GM12878 (cell line): ENCODE measurements around the gene IRGC.

Source experiments
- CBX5 ChIP-seq: sonication (generic); IDR thresholded peaks from 2 replicates; pipeline ENCODE4 v1.6.1; 2016; ENCODE audit warnings: low read depth, moderate library complexity, mild to moderate bottlenecking, inconsistent platforms
- GABPA ChIP-seq: IDR thresholded peaks from 2 replicates; pipeline ENCODE4 v1.6.1; 2014; ENCODE audit warnings: antibody characterized with exemption, low read depth, mild to moderate bottlenecking, inconsistent platforms
- TCF12 ChIP-seq: IDR thresholded peaks from 2 replicates; pipeline ENCODE4 v1.6.1; 2011; ENCODE audit warnings: low read depth, mild to moderate bottlenecking, low read length

DNA sequence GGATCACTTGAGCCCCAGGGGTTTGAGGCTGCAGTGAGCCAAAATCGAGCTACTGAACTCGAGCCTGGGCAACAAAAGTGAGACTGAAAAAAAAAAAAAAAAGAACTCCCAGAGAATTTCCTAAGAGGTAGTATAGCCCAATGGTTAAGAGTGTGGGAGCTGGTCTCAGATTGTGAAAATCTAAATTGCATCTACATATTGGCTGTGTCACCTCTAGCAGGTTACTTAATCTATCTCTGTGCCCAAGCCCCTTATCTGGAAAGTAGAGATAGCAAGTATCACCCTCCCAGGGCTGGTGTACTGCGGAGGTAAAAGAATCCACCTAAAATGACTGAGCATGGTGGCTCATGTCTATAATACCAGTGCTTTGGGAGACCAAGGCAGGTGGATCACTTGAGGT lies 42.2 kb upstream of the IRGC start:
- TF ChIP-seq CBX5 (no peak), GABPA (no peak), TCF12 (no peak)
